Measurements from ENCODE around the gene STIP1. TPM values are rescaled to one million over a fixed set of nuclear protein-coding genes. Genes with fewer than 3 reads are reported as not detected.

Gene STIP1
- total and polyA plus RNA-seq, 9 of the 15 experiments (the other 6 are each of a cell fraction or from before 2014, with no cell fraction given), result 58.1 to 465 (median 346) TPM

DNA sequence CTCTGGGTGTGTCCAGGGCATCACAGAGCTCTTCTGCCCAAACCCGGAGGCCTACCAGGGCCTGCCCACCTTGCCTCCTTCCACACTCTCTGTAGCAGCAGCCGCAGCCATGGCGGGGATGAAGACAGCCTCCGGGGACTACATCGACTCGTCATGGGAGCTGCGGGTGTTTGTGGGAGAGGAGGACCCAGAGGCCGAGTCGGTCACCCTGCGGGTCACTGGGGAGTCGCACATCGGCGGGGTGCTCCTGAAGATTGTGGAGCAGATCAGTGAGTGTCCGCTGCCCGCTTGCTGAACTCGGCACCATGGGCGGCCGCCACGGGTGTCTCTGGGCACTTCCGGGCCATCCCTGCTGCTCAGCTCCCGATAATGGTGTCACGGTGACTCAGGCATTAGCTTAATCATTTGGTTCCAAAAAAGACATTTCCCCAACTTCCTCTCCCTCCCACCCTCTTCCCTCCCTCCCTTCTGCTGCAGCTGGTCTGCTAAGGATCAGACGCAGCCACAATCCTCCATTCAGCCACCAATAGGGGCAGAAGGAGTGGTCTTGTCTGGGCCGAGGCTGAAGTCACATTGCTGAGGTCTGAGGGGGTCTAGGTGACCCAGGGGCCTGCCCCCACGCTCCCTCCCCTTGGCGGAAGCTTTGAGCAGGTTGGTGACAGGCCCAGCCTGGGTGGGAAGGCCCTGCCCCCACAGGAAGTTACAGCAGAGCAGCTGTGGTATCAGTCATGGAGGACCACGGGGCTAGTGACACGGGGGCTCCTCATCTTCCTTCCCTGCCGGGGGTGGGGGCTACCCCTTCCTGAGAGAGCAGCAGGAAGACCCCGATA, 21.5 kb downstream of the STIP1 start (continued):
- TF ChIP-seq, protein P1, sequence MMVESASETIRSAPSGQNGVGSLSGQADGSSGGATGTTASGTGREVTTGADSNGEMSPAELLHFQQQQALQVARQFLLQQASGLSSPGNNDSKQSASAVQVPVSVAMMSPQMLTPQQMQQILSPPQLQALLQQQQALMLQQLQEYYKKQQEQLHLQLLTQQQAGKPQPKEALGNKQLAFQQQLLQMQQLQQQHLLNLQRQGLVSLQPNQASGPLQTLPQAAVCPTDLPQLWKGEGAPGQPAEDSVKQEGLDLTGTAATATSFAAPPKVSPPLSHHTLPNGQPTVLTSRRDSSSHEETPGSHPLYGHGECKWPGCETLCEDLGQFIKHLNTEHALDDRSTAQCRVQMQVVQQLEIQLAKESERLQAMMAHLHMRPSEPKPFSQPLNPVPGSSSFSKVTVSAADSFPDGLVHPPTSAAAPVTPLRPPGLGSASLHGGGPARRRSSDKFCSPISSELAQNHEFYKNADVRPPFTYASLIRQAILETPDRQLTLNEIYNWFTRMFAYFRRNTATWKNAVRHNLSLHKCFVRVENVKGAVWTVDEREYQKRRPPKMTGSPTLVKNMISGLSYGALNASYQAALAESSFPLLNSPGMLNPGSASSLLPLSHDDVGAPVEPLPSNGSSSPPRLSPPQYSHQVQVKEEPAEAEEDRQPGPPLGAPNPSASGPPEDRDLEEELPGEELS (CRISPR knock-in tag; IDR thresholded peaks at IDR 0.05; ENCODE audit: borderline replicate concordance), result peak; percentile 81; the same call in 1 of the 2 replicates
- TF ChIP-seq HDAC8 (tag; IDR thresholded peaks at IDR 0.05) (no peak), SMARCA4 (IDR thresholded peaks at IDR 0.05) (peak; percentile 79), YY1 (IDR thresholded peaks at IDR 0.05; ENCODE audit: borderline replicate concordance in 1 of 3, control insufficient read depth in 1 of 3, extremely low read depth in 1 of 3, insufficient read depth in 3 of 3, insufficient read length in 1 of 3, insufficient replicate concordance in 2 of 3, low read depth in 1 of 3, low read length in 2 of 3) (peak; percentile 32 to 81 (median 79)), ZNF354B (CRISPR knock-in tag; IDR thresholded peaks at IDR 0.05) (no peak), SRSF1 (IDR thresholded peaks at IDR 0.05; ENCODE audit: low read depth, low read length) (no peak), ZNF41 (CRISPR knock-in tag; conservative IDR thresholded peaks at IDR 0.05) (peak; percentile 72; the same call in 1 of the 2 replicates)
- TF ChIP-seq, protein P2, sequence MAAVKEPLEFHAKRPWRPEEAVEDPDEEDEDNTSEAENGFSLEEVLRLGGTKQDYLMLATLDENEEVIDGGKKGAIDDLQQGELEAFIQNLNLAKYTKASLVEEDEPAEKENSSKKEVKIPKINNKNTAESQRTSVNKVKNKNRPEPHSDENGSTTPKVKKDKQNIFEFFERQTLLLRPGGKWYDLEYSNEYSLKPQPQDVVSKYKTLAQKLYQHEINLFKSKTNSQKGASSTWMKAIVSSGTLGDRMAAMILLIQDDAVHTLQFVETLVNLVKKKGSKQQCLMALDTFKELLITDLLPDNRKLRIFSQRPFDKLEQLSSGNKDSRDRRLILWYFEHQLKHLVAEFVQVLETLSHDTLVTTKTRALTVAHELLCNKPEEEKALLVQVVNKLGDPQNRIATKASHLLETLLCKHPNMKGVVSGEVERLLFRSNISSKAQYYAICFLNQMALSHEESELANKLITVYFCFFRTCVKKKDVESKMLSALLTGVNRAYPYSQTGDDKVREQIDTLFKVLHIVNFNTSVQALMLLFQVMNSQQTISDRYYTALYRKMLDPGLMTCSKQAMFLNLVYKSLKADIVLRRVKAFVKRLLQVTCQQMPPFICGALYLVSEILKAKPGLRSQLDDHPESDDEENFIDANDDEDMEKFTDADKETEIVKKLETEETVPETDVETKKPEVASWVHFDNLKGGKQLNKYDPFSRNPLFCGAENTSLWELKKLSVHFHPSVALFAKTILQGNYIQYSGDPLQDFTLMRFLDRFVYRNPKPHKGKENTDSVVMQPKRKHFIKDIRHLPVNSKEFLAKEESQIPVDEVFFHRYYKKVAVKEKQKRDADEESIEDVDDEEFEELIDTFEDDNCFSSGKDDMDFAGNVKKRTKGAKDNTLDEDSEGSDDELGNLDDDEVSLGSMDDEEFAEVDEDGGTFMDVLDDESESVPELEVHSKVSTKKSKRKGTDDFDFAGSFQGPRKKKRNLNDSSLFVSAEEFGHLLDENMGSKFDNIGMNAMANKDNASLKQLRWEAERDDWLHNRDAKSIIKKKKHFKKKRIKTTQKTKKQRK (IDR thresholded peaks at IDR 0.05; ENCODE audit: borderline replicate concordance, low read depth, low read length), result no peak
- TF ChIP-seq, protein P3, sequence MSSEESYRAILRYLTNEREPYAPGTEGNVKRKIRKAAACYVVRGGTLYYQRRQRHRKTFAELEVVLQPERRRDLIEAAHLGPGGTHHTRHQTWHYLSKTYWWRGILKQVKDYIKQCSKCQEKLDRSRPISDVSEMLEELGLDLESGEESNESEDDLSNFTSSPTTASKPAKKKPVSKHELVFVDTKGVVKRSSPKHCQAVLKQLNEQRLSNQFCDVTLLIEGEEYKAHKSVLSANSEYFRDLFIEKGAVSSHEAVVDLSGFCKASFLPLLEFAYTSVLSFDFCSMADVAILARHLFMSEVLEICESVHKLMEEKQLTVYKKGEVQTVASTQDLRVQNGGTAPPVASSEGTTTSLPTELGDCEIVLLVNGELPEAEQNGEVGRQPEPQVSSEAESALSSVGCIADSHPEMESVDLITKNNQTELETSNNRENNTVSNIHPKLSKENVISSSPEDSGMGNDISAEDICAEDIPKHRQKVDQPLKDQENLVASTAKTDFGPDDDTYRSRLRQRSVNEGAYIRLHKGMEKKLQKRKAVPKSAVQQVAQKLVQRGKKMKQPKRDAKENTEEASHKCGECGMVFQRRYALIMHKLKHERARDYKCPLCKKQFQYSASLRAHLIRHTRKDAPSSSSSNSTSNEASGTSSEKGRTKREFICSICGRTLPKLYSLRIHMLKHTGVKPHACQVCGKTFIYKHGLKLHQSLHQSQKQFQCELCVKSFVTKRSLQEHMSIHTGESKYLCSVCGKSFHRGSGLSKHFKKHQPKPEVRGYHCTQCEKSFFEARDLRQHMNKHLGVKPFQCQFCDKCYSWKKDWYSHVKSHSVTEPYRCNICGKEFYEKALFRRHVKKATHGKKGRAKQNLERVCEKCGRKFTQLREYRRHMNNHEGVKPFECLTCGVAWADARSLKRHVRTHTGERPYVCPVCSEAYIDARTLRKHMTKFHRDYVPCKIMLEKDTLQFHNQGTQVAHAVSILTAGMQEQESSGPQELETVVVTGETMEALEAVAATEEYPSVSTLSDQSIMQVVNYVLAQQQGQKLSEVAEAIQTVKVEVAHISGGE (CRISPR knock-in tag; IDR thresholded peaks at IDR 0.05), result peak in 2 of 3 experiments; percentile 29 to 74; a peak in 3 of 6 replicates
- TF ChIP-seq, protein P4, sequence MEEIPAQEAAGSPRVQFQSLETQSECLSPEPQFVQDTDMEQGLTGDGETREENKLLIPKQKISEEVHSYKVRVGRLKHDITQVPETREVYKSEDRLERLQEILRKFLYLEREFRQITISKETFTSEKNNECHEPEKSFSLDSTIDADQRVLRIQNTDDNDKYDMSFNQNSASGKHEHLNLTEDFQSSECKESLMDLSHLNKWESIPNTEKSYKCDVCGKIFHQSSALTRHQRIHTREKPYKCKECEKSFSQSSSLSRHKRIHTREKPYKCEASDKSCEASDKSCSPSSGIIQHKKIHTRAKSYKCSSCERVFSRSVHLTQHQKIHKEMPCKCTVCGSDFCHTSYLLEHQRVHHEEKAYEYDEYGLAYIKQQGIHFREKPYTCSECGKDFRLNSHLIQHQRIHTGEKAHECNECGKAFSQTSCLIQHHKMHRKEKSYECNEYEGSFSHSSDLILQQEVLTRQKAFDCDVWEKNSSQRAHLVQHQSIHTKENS (CRISPR knock-in tag; IDR thresholded peaks at IDR 0.05), result no peak
- TF ChIP-seq, protein P5, sequence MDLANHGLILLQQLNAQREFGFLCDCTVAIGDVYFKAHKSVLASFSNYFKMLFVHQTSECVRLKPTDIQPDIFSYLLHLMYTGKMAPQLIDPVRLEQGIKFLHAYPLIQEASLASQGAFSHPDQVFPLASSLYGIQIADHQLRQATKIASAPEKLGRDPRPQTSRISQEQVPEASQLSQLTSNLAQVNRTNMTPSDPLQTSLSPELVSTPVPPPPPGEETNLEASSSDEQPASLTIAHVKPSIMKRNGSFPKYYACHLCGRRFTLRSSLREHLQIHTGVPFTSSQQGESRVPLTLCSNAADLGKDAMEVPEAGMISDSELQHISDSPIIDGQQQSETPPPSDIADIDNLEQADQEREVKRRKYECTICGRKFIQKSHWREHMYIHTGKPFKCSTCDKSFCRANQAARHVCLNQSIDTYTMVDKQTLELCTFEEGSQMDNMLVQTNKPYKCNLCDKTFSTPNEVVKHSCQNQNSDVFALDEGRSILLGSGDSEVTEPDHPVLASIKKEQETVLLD (IDR thresholded peaks at IDR 0.05), result peak; percentile 39; the same call in 1 of the 2 replicates
